GM12865 (cell line): ENCODE measurements around the gene PRKN.

Experiments
- DNase-seq: peaks from one replicate; pipeline ENCODE4 v3.0.0; 2010; ENCODE audit warnings: low read depth
- H3K4me3 ChIP-seq: 2 replicates; pipeline ENCODE4 v1.5.1; 2011; ENCODE audit warnings: mild to moderate bottlenecking, low read depth, low read length, control low read depth
- TF ChIP-seq, protein P1 (sequence below): IDR thresholded peaks from 2 replicates; pipeline ENCODE4 v1.5.1; 2011; ENCODE audit warnings: low read length, control low read depth, low read depth, inconsistent platforms; ENCODE audit not compliant: insufficient read depth; ENCODE audit errors: missing control alignments

The PRKN gene

DNA sequence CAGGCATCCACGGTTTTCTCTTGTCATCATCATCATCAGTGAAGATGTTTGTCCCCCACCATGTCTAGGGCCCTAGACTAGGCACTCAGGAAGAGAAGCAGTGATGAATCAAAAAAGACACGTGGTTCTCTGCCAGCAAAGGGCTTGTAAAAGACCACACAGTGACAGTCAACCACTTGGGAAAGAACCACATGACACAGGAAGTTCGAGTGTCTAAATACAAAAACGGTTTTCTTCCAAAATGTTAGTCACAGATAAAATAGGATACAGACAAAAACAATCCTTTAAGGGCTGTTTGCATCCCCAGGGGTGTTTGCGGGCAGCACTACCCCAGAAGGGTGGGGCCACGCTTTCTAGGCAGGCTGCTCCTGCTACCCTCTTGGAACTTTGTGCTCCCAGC lies 1096.9 kb downstream of the PRKN start:
- no peak for DNase-seq
- TF ChIP-seq, protein P1, sequence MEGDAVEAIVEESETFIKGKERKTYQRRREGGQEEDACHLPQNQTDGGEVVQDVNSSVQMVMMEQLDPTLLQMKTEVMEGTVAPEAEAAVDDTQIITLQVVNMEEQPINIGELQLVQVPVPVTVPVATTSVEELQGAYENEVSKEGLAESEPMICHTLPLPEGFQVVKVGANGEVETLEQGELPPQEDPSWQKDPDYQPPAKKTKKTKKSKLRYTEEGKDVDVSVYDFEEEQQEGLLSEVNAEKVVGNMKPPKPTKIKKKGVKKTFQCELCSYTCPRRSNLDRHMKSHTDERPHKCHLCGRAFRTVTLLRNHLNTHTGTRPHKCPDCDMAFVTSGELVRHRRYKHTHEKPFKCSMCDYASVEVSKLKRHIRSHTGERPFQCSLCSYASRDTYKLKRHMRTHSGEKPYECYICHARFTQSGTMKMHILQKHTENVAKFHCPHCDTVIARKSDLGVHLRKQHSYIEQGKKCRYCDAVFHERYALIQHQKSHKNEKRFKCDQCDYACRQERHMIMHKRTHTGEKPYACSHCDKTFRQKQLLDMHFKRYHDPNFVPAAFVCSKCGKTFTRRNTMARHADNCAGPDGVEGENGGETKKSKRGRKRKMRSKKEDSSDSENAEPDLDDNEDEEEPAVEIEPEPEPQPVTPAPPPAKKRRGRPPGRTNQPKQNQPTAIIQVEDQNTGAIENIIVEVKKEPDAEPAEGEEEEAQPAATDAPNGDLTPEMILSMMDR, result no peak
- no peak overlapping the region for H3K4me3 ChIP-seq

DNA sequence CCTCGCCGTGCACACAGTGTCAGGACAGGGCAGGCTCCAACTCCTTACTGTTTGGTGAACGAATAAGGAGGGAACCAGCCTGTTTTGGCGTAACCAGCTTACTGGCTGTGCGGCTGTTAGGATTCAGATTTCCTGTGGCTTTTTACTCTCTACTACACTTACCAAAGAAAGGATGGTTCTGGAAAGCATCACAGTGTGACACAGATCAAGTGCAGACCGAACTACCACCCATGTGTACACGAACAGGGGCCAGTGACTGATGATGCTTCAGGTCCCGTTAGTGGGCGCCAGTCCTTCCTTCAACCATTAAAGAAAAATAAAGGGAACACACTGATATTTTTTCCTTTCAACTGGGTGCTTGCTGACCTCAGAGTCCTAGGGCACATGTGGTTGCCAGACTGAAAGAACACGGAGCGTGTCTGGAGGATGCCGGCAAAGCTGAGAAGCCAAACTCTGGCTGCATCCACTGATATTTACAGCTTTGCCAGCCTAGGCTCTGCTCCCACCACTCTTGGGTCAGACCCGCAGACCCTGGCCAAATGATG lies 1101.4 kb downstream of the PRKN start:
- DNase-seq, result no peak
- no peak overlapping the region for H3K4me3 ChIP-seq
- TF ChIP-seq, protein P1, result no peak

DNA sequence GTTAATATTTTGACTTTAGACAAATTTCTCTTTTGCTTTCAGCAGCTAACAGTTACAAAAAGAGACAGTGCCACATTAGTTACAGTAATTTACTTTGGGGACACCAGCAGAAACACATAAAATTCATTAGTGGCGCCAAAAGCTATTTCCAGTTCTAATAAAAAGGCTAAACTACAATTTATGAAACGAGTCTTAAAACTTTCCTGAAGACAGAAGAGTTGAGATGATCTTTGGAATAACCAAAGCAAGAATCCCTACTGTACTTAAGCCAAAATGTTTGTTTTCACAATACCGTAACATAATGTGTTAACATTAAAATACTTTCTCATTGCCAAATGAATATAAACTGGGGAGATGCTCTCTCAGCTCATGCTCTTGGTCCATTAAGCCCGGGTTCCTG lies 1103.5 kb downstream of the PRKN start:
- no peak for DNase-seq
- no peak overlapping the region for H3K4me3 ChIP-seq
- TF ChIP-seq, protein P1, result no peak

DNA sequence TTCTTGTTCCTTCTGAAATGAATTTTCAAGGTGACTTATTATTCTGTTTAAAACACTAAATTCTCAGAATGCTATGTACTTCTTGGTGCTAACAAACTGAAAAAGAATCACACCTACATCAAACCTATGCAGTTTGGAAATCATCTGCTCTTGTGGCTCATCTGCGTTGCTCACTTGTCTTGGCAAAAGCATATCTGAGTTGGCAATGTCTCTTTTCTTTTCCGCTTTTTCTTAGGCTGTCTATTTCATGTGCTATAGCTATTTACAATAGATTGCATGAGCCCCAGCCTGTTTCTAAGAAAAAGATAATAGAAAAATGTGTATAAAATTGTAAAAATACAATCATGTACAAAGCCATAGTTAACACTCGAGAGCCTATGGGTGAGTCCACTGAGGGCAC lies 1104.8 kb downstream of the PRKN start:
- no peak for DNase-seq
- H3K4me3 ChIP-seq, result no peak overlapping the region
- TF ChIP-seq, protein P1, result no peak

DNA sequence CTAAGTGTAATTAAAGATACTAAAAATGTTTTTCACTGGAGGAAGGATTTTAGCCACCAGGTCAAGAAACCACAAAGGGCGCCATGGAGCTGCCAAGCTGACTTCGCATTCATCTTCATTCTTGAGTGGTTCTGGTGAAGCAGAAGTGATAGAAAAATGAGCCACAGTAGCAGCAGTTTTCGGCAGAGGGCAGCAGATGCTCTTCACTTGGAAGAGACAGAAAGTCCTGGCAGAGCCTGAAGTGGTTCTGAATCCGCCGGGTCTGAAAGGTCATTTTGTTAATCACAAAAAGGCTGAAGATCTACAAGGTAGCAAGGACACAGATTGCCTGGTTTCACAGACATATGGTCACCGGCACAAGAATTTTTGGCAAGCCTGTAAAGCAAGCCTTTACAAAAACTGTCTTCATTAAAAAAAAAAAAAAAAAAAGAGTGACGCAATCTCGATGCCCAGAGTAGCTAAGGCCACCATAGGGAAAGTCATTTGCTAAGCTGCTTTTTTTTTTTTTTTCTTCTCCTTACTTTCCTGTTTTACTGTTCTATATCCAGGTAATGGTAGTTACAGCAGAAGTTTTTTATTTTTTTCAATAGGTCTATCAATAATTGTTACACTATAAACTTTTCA lies 1108.6 kb downstream of the PRKN start:
- TF ChIP-seq, protein P1, result peak; percentile 21
- DNase-seq, result peak; percentile 38
- H3K4me3 ChIP-seq, result no peak overlapping the region

DNA sequence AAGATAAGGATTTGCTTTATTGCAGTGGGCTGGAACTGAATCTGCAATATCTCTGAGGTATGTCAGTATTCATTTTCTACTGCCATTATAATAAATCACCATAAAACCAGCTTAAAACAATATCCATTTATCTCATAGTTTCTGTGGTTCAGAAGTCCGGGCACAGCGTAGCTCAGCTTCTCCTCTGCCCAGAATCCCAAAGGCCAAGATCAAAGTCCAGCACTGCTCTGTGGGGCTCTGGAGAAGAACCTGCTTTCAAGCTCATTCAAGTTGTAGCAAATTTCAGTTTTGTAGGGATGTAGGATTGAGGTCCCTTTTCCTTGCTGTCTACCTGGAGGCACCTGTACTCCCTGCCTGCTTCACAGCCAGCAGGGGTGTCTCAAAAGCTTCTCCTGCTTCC lies 1113.9 kb downstream of the PRKN start:
- DNase-seq, result no peak
- TF ChIP-seq, protein P1, result no peak
- no peak overlapping the region for H3K4me3 ChIP-seq

DNA sequence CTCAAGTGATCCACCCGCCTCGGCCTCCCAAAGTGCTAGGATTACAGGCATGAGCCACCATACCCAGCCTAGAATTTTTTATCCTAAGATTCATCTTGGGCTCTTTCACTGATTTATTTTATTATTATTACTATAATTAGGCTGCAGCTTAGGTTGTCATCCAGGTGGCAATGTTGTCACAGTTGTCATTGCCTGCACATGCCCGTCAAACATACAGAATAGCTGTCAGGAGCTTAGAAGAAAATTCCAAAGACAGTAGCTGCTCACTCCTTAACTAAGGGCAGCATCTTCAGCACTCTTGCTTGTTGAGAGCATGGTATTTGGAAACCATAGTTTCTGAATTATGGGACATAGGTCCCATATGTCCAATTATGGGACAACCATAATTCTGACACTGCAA lies 1118.8 kb downstream of the PRKN start:
- no peak overlapping the region for H3K4me3 ChIP-seq
- no peak for DNase-seq
- TF ChIP-seq, protein P1, result no peak
